A673 (cell line): ENCODE data around the gene DNAH7. TPM values are rescaled to one million over a fixed set of nuclear protein-coding genes. Genes with fewer than 3 reads are reported as not detected.

Experiments
- Bru-seq: library from RNA; stranded (reverse); fragments of 400-500 nt; gene quantifications from one replicate; lab custom pipeline; 2021; lab: Mats Ljungman, UMichigan
- BruChase-seq, 2 experiments: library from RNA; stranded (reverse); fragments of 400-500 nt; gene quantifications; one replicate each; lab custom pipeline; 2021; lab: Mats Ljungman, UMichigan
- BruUV-seq: library from RNA; stranded (reverse); fragments of 400-500 nt; replicated peaks from 2 replicates; lab custom pipeline; 2021; lab: Mats Ljungman, UMichigan
- CTCF ChIA-PET: fragments of 300-600 bp; sonication (Branson Sonifier 250); formaldehyde crosslinking; loops from one replicate; lab custom pipeline; 2022; ENCODE audit warnings: antibody characterized with exemption; lab: Charles Lee
- POLR2A ChIA-PET: fragments of 300-600 bp; sonication (Branson Sonifier 250); formaldehyde crosslinking; loops from one replicate; lab custom pipeline; 2022; ENCODE audit warnings: antibody characterized with exemption; ENCODE audit not compliant: low non-redundant PET; lab: Charles Lee
- DNase-seq: peaks from one replicate; pipeline ENCODE4 v3.0.0-alpha.2; 2015; ENCODE audit warnings: low spot score
- H3K27ac ChIP-seq: fragments of 200-600 bp; sonication (generic); 2 replicates; pipeline ENCODE4 v1.5.1; 2016; ENCODE audit warnings: mixed run types, low read depth, mild to moderate bottlenecking, mixed read lengths, antibody characterized with exemption, low read length; ENCODE audit not compliant: poor library complexity, severe bottlenecking
- H3K27me3 ChIP-seq: fragments of 200-600 bp; sonication (generic); replicated peaks from 2 replicates; pipeline ENCODE4 v1.6.1; 2017; ENCODE audit warnings: mixed run types, low read depth, mild to moderate bottlenecking, mixed read lengths, antibody characterized with exemption, low read length; ENCODE audit not compliant: insufficient read depth, poor library complexity
- H3K36me3 ChIP-seq: fragments of 200-600 bp; sonication (generic); 2 replicates; pipeline ENCODE4 v1.6.1; 2016; ENCODE audit warnings: mixed run types, mild to moderate bottlenecking, mixed read lengths, antibody characterized with exemption, low read length; ENCODE audit not compliant: insufficient read depth, poor library complexity, severe bottlenecking
- H3K4me1 ChIP-seq: fragments of 200-600 bp; sonication (generic); 2 replicates; pipeline ENCODE4 v1.6.1; 2017; ENCODE audit warnings: mixed run types, mild to moderate bottlenecking, mixed read lengths, antibody characterized with exemption, low read length; ENCODE audit not compliant: insufficient read depth, poor library complexity, severe bottlenecking
- H3K4me3 ChIP-seq: fragments of 200-600 bp; sonication (generic); 2 replicates; pipeline ENCODE4 v1.5.1; 2016; ENCODE audit warnings: low read depth, mixed run types, mild to moderate bottlenecking, mixed read lengths, low read length; ENCODE audit not compliant: poor library complexity, severe bottlenecking
- H3K9me3 ChIP-seq: fragments of 200-600 bp; sonication (generic); 2 replicates; pipeline ENCODE4 v1.6.1; 2016; ENCODE audit warnings: mixed run types, low read depth, mild to moderate bottlenecking, mixed read lengths, antibody characterized with exemption, low read length; ENCODE audit not compliant: poor library complexity, severe bottlenecking
- CTCF ChIP-seq: fragments of 300-800, 200-600 bp; sonication (generic); conservative IDR thresholded peaks from 2 replicates; pipeline ENCODE4 v1.5.1; 2017; ENCODE audit warnings: low read depth, mild to moderate bottlenecking, antibody characterized with exemption, low read length, moderate library complexity, mixed read lengths
- EZH2 ChIP-seq: fragments of 200-600 bp; sonication (generic); IDR thresholded peaks from 2 replicates; pipeline ENCODE4 v1.6.1; 2017; ENCODE audit warnings: borderline replicate concordance, low read depth, mild to moderate bottlenecking, mixed read lengths, antibody characterized with exemption, low read length; ENCODE audit not compliant: poor library complexity, severe bottlenecking
- intact Hi-C: fragments of 100-400 bp; cut with micrococcal nuclease; formaldehyde crosslinking; loops from one replicate; pipeline ENCODE4 v1.10.0; 2022; ENCODE audit not compliant: unreplicated experiment
- long read RNA-seq: library from polyadenylated mRNA; stranded (forward); transcript quantifications from one replicate; pipeline ENCODE4 v2.0.0, GENCODE V29; 2022
- total RNA-seq: library from RNA; stranded (reverse); gene quantifications from 2 replicates; pipeline ENCODE4 v1.2.3, GENCODE V29; 2021

The DNAH7 gene
- 0.95 and 1.9 TPM in 2 replicates for total RNA-seq
- percentile 31 among the genes with signal in this experiment for Bru-seq, nascent RNA
- BruChase-seq, experiment 1, labeled RNA remaining after a 2-hour chase = percentile 30 among the genes with signal in this experiment
- percentile 21 among the genes with signal in this experiment for BruChase-seq, experiment 2, labeled RNA remaining after a 6-hour chase
- long read RNA-seq, partial matches to known transcripts = 1 of 3 reads
- long read RNA-seq, other reads (novel, unspliced or antisense) = 1 of 3 reads

- Histone ChIP-seq H3K27ac (no peak within 1 kb of the TSS), H3K27me3 (no peaks in the 10 kb centered on the region), H3K9me3 (no peaks in the 10 kb centered on the region), H3K4me3 (peak within 1 kb of the TSS; percentile 71), H3K36me3 (no peaks in the 10 kb centered on the region), H3K4me1 (peaks cover 10% of the 10 kb centered on the region)
- POLR2A ChIA-PET = no interaction called here
- CTCF ChIA-PET = interaction anchor here (0.6 to 1.4 kb wide), 6 partner anchors 10 to 411 kb away, joined by 3 to 4 read pairs (median 4); partner anchors contain the start of gene SLC39A10
- intact Hi-C loops = loop anchor here (5.0 to 10.0 kb wide), 7 partner anchors 131 to 826 kb away; no protein-coding TSS in a partner anchor
- peak; percentile 89 for DNase-seq
- no peak for TF ChIP-seq EZH2
- peak; percentile 88 for TF ChIP-seq CTCF
- BruUV-seq = no TSS peak
Measured at GRCh38 chr2:196068271-196069209, at the start of gene DNAH7. Gene DNAH7, minus strand, starts transcription at chr2:196068837. Its CDS starts 126 bp downstream, at chr2:196068711.

DNA sequence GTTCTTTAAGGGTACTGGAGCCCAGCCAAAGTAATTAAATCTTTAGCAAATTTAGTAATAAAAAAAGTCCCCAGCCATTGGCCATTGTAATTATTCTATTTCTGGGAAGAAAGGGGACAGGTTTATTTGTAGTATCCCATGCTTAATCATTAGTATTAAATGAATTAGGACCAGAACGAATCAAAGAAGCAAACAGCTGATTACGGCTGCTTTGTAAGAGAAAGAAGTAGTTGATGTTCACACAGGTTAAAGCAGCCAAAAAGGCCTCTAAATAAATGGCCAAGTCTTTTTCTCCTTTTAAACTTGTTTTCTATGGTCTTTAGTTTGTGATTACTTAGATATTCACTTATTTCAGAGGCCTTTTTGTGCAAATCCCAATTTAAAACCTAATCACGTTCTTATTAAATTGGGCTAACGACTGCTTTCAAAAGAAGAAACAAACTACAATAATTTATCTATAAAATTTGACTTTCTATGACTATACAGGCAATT, 48.6 kb upstream of the DNAH7 start:
- ChIA-PET CTCF (no interaction called here), POLR2A (no interaction called here)
- H3K4me3 ChIP-seq = no peak overlapping the region
- DNase-seq = no peak
- H3K9me3 ChIP-seq = no peaks in the 10 kb centered on the region
- no peaks in the 10 kb centered on the region for H3K4me1 ChIP-seq
- no peaks in the 10 kb centered on the region for H3K36me3 ChIP-seq
- H3K27ac ChIP-seq = no peak overlapping the region
- no TSS peak for BruUV-seq
- TF ChIP-seq EZH2 (no peak), CTCF (no peak)
- intact Hi-C loops = no loop called here
- H3K27me3 ChIP-seq = no peaks in the 10 kb centered on the region
